Measurements from ENCODE around the gene RNF144A.

DNA sequence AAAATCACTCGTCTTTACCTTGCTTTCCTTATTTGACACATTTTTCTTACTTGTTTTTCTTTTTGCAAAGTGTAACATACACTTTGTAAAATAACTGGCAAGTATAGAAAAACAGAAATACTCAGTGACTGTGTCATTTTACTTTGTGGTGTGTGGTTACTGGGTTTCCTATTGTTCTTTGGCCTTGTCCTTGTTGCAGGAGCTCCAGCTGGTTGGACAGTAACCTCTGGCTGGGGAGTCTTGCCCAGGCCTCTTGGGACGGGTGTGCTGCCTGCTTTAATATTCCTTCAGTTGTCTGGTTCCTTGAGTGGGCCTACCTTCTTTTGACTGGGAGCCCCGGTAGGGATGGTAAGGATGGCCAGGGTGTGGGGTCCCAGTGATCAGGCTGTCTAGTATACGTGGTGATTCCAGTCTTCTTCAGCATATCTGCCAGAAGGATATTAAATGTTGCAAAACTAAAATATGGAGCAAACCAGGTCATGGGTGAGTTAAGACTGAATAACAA lies 53.8 kb downstream of the RNF144A start:
- TF ChIP-seq, protein P1, sequence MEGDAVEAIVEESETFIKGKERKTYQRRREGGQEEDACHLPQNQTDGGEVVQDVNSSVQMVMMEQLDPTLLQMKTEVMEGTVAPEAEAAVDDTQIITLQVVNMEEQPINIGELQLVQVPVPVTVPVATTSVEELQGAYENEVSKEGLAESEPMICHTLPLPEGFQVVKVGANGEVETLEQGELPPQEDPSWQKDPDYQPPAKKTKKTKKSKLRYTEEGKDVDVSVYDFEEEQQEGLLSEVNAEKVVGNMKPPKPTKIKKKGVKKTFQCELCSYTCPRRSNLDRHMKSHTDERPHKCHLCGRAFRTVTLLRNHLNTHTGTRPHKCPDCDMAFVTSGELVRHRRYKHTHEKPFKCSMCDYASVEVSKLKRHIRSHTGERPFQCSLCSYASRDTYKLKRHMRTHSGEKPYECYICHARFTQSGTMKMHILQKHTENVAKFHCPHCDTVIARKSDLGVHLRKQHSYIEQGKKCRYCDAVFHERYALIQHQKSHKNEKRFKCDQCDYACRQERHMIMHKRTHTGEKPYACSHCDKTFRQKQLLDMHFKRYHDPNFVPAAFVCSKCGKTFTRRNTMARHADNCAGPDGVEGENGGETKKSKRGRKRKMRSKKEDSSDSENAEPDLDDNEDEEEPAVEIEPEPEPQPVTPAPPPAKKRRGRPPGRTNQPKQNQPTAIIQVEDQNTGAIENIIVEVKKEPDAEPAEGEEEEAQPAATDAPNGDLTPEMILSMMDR (IDR thresholded peaks at IDR 0.05): no peak
- TF ChIP-seq POLR2A (IDR thresholded peaks at IDR 0.05): no peak

All from Peyer's patch (tissue), 4 donors.